T-helper 1 cell (primary cell): Measurements from ENCODE around the gene MISP.
A peak's percentile ranks its signal among the peaks of the same experiment; 100 is the strongest.

Experiments
- DNase-seq, 5 donors: peaks; one replicate each; pipeline ENCODE4 v3.0.0-alpha.2; 2012 to 2020

The MISP gene

GRCh38 chr19:746956-747355 is 4.0 kb upstream of the MISP start:
- DNase-seq = no peak

GRCh38 chr19:747432-748273 is 3.3 kb upstream of the MISP start:
- DNase-seq = no peak

GRCh38 chr19:748274-748598 is 2.7 kb upstream of the MISP start:
- no peak for DNase-seq

- no peak for DNase-seq
Observed at GRCh38 chr19:749811-750210, 1.1 kb upstream of the MISP start.

DNA sequence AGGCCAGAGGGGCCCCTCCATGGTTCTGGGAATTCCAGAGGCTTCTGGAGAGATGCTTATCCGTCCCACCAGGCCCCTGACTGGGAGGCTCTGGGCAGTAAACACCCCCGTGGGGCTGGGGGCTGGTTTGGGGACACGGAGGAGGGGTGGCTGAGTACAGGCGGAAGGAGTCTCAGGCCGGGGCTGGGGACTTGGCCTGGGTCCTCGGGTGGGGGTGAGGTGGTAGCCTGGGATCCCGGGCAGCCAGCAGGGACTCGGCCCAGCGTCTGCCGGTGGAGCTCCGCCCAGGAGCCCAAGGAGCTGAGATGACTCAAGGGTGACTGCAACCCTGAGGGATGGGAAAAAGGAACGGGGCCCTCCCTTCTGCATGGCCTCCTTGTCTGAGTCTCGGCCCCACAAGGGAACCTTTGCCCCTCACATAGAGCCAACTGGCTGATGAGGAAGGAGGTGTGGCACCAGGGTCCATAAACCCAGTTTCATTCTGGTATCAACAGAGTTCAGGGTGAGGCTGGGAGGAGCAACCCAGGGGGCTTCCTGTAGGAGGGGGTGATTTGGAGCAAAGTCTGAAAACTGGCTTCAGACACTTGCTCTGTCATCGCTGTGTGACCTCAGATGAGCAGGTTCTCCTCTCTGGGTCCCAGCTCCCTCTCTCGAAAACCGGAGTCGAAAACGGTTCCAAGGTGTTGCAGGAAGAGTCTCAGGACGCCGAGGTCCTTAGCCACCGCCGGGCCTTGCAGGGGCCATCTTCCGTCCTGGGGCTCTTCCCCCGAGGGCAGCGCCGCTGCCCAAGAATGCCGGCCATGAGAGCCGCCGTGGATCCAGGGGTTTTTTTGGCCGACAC is 809 bp downstream of the MISP start:
- no peak for DNase-seq

DNA sequence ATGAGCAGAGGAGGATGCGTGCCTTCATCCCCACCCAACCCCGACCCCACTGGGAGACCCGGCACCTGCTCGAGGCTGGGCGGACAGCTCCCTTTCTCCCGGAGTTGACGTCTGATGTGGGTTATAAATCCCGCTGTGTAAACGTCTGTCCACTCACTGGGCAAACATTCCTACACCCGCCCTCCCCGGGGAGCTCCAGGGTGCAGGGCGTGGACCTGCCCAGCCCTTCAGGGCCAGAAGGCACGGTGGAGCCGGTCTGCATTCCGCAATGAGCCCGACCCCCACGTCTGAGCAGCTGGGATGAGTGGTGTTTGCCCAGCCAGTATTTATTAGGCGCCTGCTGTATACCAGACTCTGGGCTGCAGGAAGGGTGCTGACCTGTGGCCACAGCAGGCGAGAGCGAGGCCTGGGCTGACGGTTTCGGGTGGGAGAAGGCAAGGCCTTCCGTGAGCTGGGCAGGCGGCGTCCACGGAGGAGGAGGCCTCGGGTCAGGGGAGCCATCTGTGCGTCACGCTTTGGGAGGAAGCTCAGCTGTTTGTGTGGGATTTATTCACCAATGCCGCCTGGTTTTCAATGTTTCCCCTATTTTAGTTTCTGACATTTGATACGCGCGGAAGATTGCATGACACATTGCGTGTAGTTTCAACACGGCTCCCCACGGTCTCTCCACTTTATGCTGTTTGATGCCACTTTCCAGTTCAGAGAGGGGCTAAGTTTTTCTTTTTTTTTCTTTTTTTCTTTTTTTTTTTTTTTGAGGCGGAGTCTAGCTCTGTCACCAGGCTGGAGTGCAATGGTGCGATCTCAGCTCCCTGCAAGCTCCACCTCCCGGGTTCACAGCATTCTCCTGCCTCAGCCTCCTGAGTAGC is 2.0 kb downstream of the MISP start:
- DNase-seq = no peak

DNA sequence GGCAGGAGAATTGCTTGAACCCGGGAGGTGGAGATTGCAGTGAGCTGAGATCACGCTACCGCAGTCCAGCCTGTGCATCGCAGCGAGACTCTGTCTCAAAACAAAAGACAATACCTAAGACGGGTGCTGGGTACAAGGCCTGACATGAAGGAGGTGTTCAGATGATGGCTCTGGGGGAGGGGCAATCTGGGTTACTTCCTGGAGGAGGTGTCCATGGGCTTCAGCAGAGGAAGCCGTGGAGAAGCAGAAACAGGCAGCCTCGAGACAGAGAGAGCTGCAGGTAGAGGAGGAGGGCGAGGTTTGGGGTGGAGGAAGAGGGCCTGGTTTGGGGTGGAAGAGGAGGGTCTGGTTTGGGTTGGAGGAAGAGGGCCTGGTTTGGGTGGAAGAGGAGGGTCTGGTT is 3.6 kb downstream of the MISP start:
- DNase-seq = no peak

- DNase-seq = no peak
Observed at GRCh38 chr19:755063-755462, 4.2 kb downstream of the MISP start.

DNA sequence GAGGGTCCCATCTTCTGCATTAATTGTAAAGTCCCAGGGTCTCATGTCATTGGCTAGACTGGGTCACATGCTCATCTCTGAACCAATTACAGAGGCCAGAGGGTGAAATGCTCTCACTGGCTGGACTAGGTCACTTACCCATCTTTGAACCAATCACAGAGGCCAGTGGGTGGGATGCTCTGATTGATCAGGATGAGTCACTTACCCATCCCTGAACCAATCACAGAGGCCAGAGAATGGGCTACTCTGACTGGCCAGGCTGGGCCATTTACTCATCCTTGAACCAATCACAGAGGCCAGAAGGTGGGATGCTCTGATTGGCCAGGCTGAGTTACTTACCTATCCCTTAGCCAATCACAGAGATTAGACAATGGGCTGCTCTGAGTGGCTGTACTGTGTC is 5.3 kb downstream of the MISP start:
- DNase-seq = no peak

DNA sequence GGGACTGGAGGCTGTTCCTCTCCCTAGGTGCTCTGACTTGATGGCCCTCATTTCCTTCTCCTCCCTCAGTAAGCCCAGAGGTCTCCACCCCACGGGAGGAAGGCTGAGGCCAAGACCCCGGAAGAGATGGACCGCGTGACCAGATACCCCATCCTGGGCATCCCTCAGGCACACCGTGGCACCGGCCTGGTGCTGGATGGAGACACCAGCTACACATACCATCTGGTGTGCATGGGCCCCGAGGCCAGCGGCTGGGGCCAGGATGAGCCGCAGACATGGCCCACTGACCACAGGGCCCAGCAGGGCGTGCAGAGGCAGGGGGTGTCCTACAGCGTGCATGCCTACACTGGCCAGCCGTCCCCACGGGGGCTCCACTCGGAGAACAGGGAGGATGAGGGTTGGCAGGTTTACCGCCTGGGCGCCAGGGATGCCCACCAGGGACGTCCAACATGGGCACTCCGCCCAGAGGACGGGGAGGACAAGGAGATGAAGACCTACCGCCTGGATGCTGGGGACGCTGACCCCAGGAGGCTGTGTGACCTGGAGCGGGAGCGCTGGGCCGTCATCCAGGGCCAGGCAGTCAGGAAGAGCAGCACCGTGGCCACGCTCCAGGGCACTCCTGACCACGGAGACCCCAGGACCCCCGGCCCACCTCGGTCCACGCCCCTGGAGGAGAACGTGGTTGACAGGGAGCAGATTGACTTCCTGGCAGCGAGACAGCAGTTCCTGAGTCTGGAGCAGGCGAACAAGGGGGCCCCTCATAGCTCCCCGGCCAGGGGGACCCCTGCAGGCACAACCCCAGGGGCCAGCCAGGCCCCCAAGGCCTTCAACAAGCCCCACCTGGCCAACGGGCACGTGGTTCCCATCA is 6.1 kb downstream of the MISP start:
- DNase-seq = no peak

- no peak for DNase-seq
Observed at GRCh38 chr19:757811-758668, 7.1 kb downstream of the MISP start.

- DNase-seq = no peak
Observed at GRCh38 chr19:763181-763580, 12.3 kb downstream of the MISP start.

GRCh38 chr19:763869-764268 is 13.0 kb downstream of the MISP start:
- no peak for DNase-seq

DNA sequence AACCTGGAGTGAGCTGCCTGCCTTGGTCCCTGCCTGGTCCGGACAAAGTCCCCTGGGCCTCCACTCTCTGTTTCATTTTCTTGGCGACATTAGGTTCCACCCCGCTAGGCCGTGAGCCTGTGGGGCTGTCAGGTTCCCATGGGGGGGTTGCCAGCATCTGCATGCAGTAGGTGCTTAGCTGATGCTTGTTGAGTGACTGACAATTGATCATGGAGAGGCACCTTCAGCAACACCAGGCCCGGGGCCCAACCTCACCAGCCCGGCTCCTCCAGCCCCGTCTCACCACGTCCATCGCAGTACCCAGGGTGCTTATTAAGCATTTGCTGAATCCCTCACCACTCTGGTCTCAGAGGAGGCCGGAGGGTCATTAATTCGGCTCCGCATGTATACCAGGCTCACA is 13.4 kb downstream of the MISP start:
- no peak for DNase-seq

DNA sequence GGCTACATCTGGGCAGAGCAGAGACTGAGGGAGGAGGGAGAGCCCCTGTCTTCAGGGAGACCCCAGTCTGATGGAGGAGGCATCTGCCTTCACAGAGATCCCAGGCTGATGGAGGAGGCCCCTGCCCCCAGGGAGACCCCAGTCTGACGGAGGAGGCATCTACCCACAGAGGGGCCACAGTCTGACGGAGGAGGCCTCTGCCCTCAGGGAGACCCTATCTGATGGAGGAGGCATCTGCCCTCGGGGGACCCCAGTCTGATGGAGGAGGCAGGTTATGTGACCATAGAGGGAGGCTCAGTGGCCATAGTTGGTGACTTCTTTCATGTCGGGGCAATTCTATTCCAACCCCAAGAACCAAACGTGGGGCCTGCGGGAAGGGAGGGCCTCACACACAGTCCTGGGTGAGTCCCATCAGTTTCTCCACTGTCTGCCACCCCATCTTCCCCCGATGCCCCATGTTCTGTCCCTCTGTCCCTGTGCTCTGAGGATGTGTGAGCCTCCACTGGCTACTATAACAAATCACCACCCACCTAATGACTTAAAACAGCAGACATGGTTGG is 14.3 kb downstream of the MISP start:
- DNase-seq = no peak

GRCh38 chr19:768424-768823 is 17.5 kb downstream of the MISP start:
- no peak for DNase-seq

DNA sequence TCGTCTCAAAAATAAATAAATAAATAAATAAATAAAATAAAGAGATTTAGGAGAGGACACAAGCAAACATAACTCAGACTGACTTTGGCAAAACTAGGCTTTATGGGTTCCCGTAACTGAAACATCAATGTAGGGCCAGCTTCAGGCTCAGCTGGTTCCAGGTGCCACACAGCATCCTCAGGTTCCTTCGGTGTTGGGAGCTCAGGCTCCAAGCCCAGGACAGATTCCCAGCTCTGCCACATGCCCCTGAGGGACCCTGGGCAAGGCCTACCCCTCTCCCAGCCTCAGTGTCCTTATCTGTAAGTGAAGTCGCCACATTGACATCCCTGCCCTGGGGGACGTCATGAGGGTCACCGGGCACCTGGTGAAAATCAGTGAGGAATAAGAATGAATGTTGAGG is 18.7 kb downstream of the MISP start:
- DNase-seq = no peak

DNA sequence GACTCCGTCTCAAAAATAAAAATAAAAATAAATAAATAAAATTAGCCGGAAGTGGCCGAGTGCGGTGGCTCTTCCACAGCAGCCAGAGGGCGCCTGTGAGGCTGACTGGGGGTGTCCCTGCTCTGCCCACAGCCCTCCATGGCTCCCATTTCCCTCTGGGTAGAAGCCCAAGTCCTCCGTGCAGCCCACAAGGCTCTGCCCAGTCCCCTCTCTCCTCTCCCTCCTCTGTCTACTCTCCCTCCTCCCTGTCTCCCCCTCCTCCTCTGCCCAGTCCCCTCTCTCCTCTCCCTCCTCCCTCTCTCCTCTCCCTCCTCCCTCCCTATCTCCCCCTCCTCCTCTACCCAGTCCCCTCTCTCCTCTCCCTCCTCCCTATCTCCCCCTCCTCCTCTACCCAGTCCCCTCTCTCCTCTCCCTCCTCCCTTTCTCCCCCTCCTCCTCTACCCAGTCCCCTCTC is 20.4 kb downstream of the MISP start:
- DNase-seq = peak in 2 of 5 donors; percentile 15 to 34

DNA sequence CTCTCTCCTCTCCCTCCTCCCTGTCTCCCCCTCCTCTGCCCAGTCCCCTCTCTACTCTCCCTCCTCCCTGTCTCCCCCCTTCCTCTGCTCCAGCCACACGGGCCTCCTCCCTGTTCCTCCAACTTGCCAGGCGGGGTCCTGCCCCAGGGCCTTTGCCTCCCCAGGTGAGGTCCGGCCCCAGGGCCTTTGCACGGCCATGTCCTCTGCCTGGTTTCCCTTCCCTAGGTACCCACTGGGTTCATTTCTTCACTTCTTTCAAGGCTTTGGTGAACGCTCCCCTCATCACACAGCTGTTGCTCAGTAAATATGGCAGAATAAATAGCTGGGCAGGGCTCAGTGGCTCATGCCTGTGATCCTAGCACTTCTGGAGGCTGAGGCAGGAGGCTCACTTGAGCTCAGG is 21.2 kb downstream of the MISP start:
- no peak for DNase-seq

- DNase-seq = no peak
Observed at GRCh38 chr19:772730-773436, 22.0 kb downstream of the MISP start.
